SK-N-SH (cell line): ENCODE measurements around the gene TRHDE. TPM values are rescaled to one million over a fixed set of nuclear protein-coding genes. Genes with fewer than 3 reads are reported as not detected.

Source experiments
- CTCF ChIA-PET: fragments of 300-600, 350-600 bp; formaldehyde crosslinking; extraction: SDS; loops from one replicate; lab custom pipeline; 2021; lab: Yijun Ruan, JAX
- POLR2A ChIA-PET: fragments of 350-600 bp; sonication (Branson Sonifier 250); formaldehyde crosslinking; extraction: SDS; loops from one replicate; lab custom pipeline; 2020; ENCODE audit warnings: antibody characterized with exemption, inconsistent platforms; lab: Yijun Ruan, JAX
- DNase-seq: peaks from one replicate; pipeline ENCODE4 v3.0.0; 2012
- H2AFZ ChIP-seq: fragments of 200-600 bp; sonication (generic); 2 replicates; pipeline ENCODE4 v1.8.1; 2016; ENCODE audit warnings: antibody characterized with exemption, mild to moderate bottlenecking, low read depth
- H3F3A ChIP-seq: fragments of 200-600 bp; sonication (generic); replicated peaks from 2 replicates; pipeline ENCODE3; 2016; ENCODE audit warnings: antibody characterized with exemption, mild to moderate bottlenecking; ENCODE audit not compliant: insufficient read depth
- H3K27ac ChIP-seq, 2 experiments: fragments of 200-500 bp in 1 of 2; fragments of 200-600 bp in 1 of 2; sonication (Bioruptor generic) in 1 of 2; sonication (generic), shearing (Covaris generic) in 1 of 2; 2 replicates each; pipeline versions ENCODE4 v1.5.1 to v1.6.1; 2014 to 2016; ENCODE audit warnings: low read depth in 2 of 2, inconsistent platforms in 1 of 2, low read length in 1 of 2, mild to moderate bottlenecking in 1 of 2, mixed read lengths in 1 of 2
- H3K27me3 ChIP-seq: fragments of 200-600 bp; sonication (generic), shearing (Covaris generic); 2 replicates; pipeline ENCODE4 v1.6.1; 2016; ENCODE audit warnings: mixed run types; ENCODE audit not compliant: insufficient read depth
- H3K36me3 ChIP-seq, 2 experiments: fragments of 200-500 bp in 1 of 2; fragments of 200-600 bp in 1 of 2; sonication (Bioruptor generic) in 1 of 2; sonication (generic) in 1 of 2; replicated peaks in 1 of 2; 2 replicates each; pipeline versions ENCODE3 to v1.5.1; 2014 to 2016; ENCODE audit warnings: low read length in 1 of 2, mild to moderate bottlenecking in 1 of 2; ENCODE audit not compliant: insufficient read depth in 2 of 2, control insufficient read depth in 1 of 2
- H3K4me1 ChIP-seq, 2 experiments: fragments of 200-500 bp in 1 of 2; fragments of 200-600 bp in 1 of 2; sonication (Bioruptor generic) in 1 of 2; sonication (generic), shearing (Covaris generic) in 1 of 2; 2 replicates each; pipeline versions ENCODE4 v1.5.1 to v1.6.1; 2014 to 2016; ENCODE audit warnings: low read depth in 1 of 2, low read length in 1 of 2, mixed run types in 1 of 2; ENCODE audit not compliant: insufficient read depth in 2 of 2, control insufficient read depth in 1 of 2
- H3K4me2 ChIP-seq: fragments of 200-600 bp; sonication (generic), shearing (Covaris generic); 2 replicates; pipeline ENCODE4 v1.6.1; 2017; ENCODE audit warnings: mixed run types
- H3K4me3 ChIP-seq, 2 experiments: fragments of 200-500 bp in 1 of 2; fragments of 200-600 bp in 1 of 2; sonication (Bioruptor generic) in 1 of 2; sonication (generic), shearing (Covaris generic) in 1 of 2; 2 replicates each; pipeline versions ENCODE4 v1.5.1 to v1.8.1; 2014 to 2016; ENCODE audit warnings: low read depth in 2 of 2, inconsistent platforms in 1 of 2, low read length in 1 of 2, mild to moderate bottlenecking in 1 of 2, mixed read lengths in 1 of 2, moderate library complexity in 1 of 2
- H3K79me2 ChIP-seq: fragments of 200-600 bp; sonication (generic); 2 replicates; pipeline ENCODE4 v1.8.1; 2017; ENCODE audit warnings: mild to moderate bottlenecking; ENCODE audit not compliant: insufficient read depth
- H3K9ac ChIP-seq: fragments of 200-600 bp; sonication (generic); 2 replicates; pipeline ENCODE4 v1.6.1; 2017; ENCODE audit warnings: mixed run types
- H3K9me2 ChIP-seq: fragments of 200-600 bp; sonication (generic); 2 replicates; pipeline ENCODE4 v1.6.1; 2017; ENCODE audit warnings: mixed run types
- H3K9me3 ChIP-seq: fragments of 200-600 bp; sonication (generic); 2 replicates; pipeline ENCODE4 v1.6.1; 2017; ENCODE audit warnings: mixed run types, mild to moderate bottlenecking, moderate library complexity
- H4K20me1 ChIP-seq: fragments of 200-600 bp; sonication (generic); 2 replicates; pipeline ENCODE4 v1.6.1; 2017; ENCODE audit warnings: mild to moderate bottlenecking, mixed run types; ENCODE audit not compliant: insufficient read depth
- CTCF ChIP-seq: fragments of 200-600 bp; sonication (generic); IDR thresholded peaks from 2 replicates; pipeline ENCODE4 v1.6.1; 2017; ENCODE audit warnings: antibody characterized with exemption, mild to moderate bottlenecking, moderate library complexity
- FOSL2 ChIP-seq: IDR thresholded peaks from 2 replicates; pipeline ENCODE4 v1.4.0; 2012; ENCODE audit warnings: low read depth, mild to moderate bottlenecking, moderate library complexity, borderline replicate concordance
- JUND ChIP-seq: IDR thresholded peaks from 2 replicates; pipeline ENCODE4 v1.4.0; 2012
- MXI1 ChIP-seq: IDR thresholded peaks from 2 replicates; pipeline ENCODE4 v1.6.1; 2012; ENCODE audit warnings: mild to moderate bottlenecking, low read depth, low read length, improper control_type of control experiment
- RAD21 ChIP-seq: IDR thresholded peaks from 2 replicates; pipeline ENCODE4 v1.6.1; 2012; ENCODE audit warnings: mild to moderate bottlenecking, low read length
- RFX5 ChIP-seq: IDR thresholded peaks from 2 replicates; pipeline ENCODE4 v1.6.1; 2012; ENCODE audit warnings: mild to moderate bottlenecking, improper control_type of control experiment, low read length
- SMC3 ChIP-seq: IDR thresholded peaks from 2 replicates; pipeline ENCODE4 v1.6.1; 2012; ENCODE audit warnings: low read depth, low read length, improper control_type of control experiment
- TAF1 ChIP-seq: IDR thresholded peaks from 2 replicates; pipeline ENCODE4 v1.6.1; 2012; ENCODE audit warnings: low read depth, mild to moderate bottlenecking, low read length, moderate library complexity, borderline replicate concordance
- YY1 ChIP-seq: IDR thresholded peaks from 2 replicates; pipeline ENCODE4 v1.4.0; 2012; ENCODE audit warnings: low read depth, mild to moderate bottlenecking
- ZBTB33 ChIP-seq: IDR thresholded peaks from 2 replicates; pipeline ENCODE4 v1.4.0; 2012; ENCODE audit warnings: low read depth, borderline replicate concordance
- WGBS: methylation state at CpG from one replicate; pipeline ENCODE4 v1.1.6; 2017; ENCODE audit warnings: low lambda C conversion rate; 5-methylcytosine and 5-hydroxymethylcytosine counted together
- polyA plus RNA-seq, 3 experiments: library from polyadenylated mRNA; depleted of rRNA; stranded (reverse); fragments of >200 nt; gene quantifications; 2 replicates each; pipeline ENCODE4 v1.2.3, GENCODE V29; 2012

TRHDE gene
- polyA plus RNA-seq, 1 of the 3 experiments (the other 2 are of a cell fraction): 0.46 TPM

GRCh38 chr12:72278894-72279293 lies 6.7 kb downstream of the TRHDE start:
- no peaks in the 10 kb centered on the region for H3F3A ChIP-seq
- no peak for TF ChIP-seq TAF1
- TF ChIP-seq MXI1: no peak
- no peak for TF ChIP-seq YY1
- TF ChIP-seq CTCF: no peak
- H3K27ac ChIP-seq: no peak overlapping the region
- no peaks in the 10 kb centered on the region for H3K27me3 ChIP-seq
- H4K20me1 ChIP-seq: no peaks in the 10 kb centered on the region
- H3K4me2 ChIP-seq: no peak overlapping the region
- no peaks in the 10 kb centered on the region for H3K9me2 ChIP-seq
- ChIA-PET POLR2A (no interaction called here), CTCF (no interaction called here)
- no peaks in the 10 kb centered on the region; a peak in 2 of 4 replicates for H3K4me1 ChIP-seq
- no peak overlapping the region for H3K4me3 ChIP-seq
- no peak overlapping the region for H2AFZ ChIP-seq
- 0 out of 2 replicates have a peak, but pooled peaks cover 3% of the 10 kb centered on the region for H3K79me2 ChIP-seq
- H3K36me3 ChIP-seq: no peaks in the 10 kb centered on the region
- H3K9ac ChIP-seq: no peak overlapping the region
- DNase-seq: no peak
- H3K9me3 ChIP-seq: no peaks in the 10 kb centered on the region
- WGBS: 16% methylated on average over 2 of the region's 2 CpGs

- Histone ChIP-seq H2AFZ (no peak overlapping the region), H3K4me3 (no peak overlapping the region), H3K4me2 (no peak overlapping the region), H3K27ac (no peak overlapping the region), H4K20me1 (no peaks in the 10 kb centered on the region), H3K79me2 (no peaks in the 10 kb centered on the region), H3K36me3 (no peaks in the 10 kb centered on the region), H3K27me3 (no peaks in the 10 kb centered on the region), H3K9ac (no peak overlapping the region), H3K9me2 (no peaks in the 10 kb centered on the region), H3K4me1 (no peaks in the 10 kb centered on the region; a peak in 2 of 4 replicates), H3F3A (no peaks in the 10 kb centered on the region), H3K9me3 (no peaks in the 10 kb centered on the region)
- POLR2A ChIA-PET: no interaction called here
- no peak for TF ChIP-seq YY1
- no peak for TF ChIP-seq FOSL2
- no peak for TF ChIP-seq ZBTB33
- no peak for DNase-seq
- CTCF ChIA-PET: no interaction called here
- 48% methylated on average over 4 of the region's 4 CpGs for WGBS
Observed at GRCh38 chr12:72281126-72281525, 9.0 kb downstream of the TRHDE start.

- Histone ChIP-seq H3K27me3 (no peaks in the 10 kb centered on the region), H3K4me1 (no peaks in the 10 kb centered on the region; a peak in 2 of 4 replicates), H3K9ac (no peak overlapping the region), H3K36me3 (no peaks in the 10 kb centered on the region), H3K9me2 (no peaks in the 10 kb centered on the region), H2AFZ (no peak overlapping the region), H3K9me3 (no peaks in the 10 kb centered on the region), H4K20me1 (no peaks in the 10 kb centered on the region), H3F3A (no peaks in the 10 kb centered on the region), H3K4me2 (no peak overlapping the region), H3K27ac (no peak overlapping the region), H3K79me2 (no peaks in the 10 kb centered on the region)
- POLR2A ChIA-PET: no interaction called here
- CTCF ChIA-PET: interaction anchor here (1.9 kb wide), 1 partner anchor 266 kb away, joined by 6 read pairs; no protein-coding TSS in a partner anchor
- DNase-seq: no peak
- 61% methylated on average over 1 of the region's 1 CpG for WGBS
- TF ChIP-seq SMC3 (peak; percentile 21; the same call in 1 of the 2 replicates), RFX5 (no peak), JUND (no peak), CTCF (peak; percentile 68), RAD21 (peak; percentile 56)
- TF ChIP-seq, all 33 proteins: peak for 3
- no peak overlapping the region for H3K4me3 ChIP-seq
Observed at GRCh38 chr12:72282721-72283120, 10.6 kb downstream of the TRHDE start.
